SK-N-SH (cell line): Measurements from ENCODE around the gene CDH4. TPM values are rescaled to one million over a fixed set of nuclear protein-coding genes. Genes with fewer than 3 reads are reported as not detected.

Experiments
- CTCF ChIA-PET: fragments of 300-600, 350-600 bp; formaldehyde crosslinking; extraction: SDS; loops from one replicate; lab custom pipeline; 2021; lab: Yijun Ruan, JAX
- POLR2A ChIA-PET: fragments of 350-600 bp; sonication (Branson Sonifier 250); formaldehyde crosslinking; extraction: SDS; loops from one replicate; lab custom pipeline; 2020; ENCODE audit warnings: antibody characterized with exemption, inconsistent platforms; lab: Yijun Ruan, JAX
- DNase-seq: peaks from one replicate; pipeline ENCODE4 v3.0.0; 2012
- H2AFZ ChIP-seq: fragments of 200-600 bp; sonication (generic); 2 replicates; pipeline ENCODE4 v1.8.1; 2016; ENCODE audit warnings: antibody characterized with exemption, mild to moderate bottlenecking, low read depth
- H3F3A ChIP-seq: fragments of 200-600 bp; sonication (generic); replicated peaks from 2 replicates; pipeline ENCODE3; 2016; ENCODE audit warnings: antibody characterized with exemption, mild to moderate bottlenecking; ENCODE audit not compliant: insufficient read depth
- H3K27ac ChIP-seq, 2 experiments: fragments of 200-500 bp in 1 of 2; fragments of 200-600 bp in 1 of 2; sonication (Bioruptor generic) in 1 of 2; sonication (generic), shearing (Covaris generic) in 1 of 2; 2 replicates each; pipeline versions ENCODE4 v1.5.1 to v1.6.1; 2014 to 2016; ENCODE audit warnings: low read depth in 2 of 2, inconsistent platforms in 1 of 2, low read length in 1 of 2, mild to moderate bottlenecking in 1 of 2, mixed read lengths in 1 of 2
- H3K27me3 ChIP-seq: fragments of 200-600 bp; sonication (generic), shearing (Covaris generic); 2 replicates; pipeline ENCODE4 v1.6.1; 2016; ENCODE audit warnings: mixed run types; ENCODE audit not compliant: insufficient read depth
- H3K36me3 ChIP-seq, 2 experiments: fragments of 200-500 bp in 1 of 2; fragments of 200-600 bp in 1 of 2; sonication (Bioruptor generic) in 1 of 2; sonication (generic) in 1 of 2; replicated peaks in 1 of 2; 2 replicates each; pipeline versions ENCODE3 to v1.5.1; 2014 to 2016; ENCODE audit warnings: low read length in 1 of 2, mild to moderate bottlenecking in 1 of 2; ENCODE audit not compliant: insufficient read depth in 2 of 2, control insufficient read depth in 1 of 2
- H3K4me1 ChIP-seq, 2 experiments: fragments of 200-500 bp in 1 of 2; fragments of 200-600 bp in 1 of 2; sonication (Bioruptor generic) in 1 of 2; sonication (generic), shearing (Covaris generic) in 1 of 2; 2 replicates each; pipeline versions ENCODE4 v1.5.1 to v1.6.1; 2014 to 2016; ENCODE audit warnings: low read depth in 1 of 2, low read length in 1 of 2, mixed run types in 1 of 2; ENCODE audit not compliant: insufficient read depth in 2 of 2, control insufficient read depth in 1 of 2
- H3K4me2 ChIP-seq: fragments of 200-600 bp; sonication (generic), shearing (Covaris generic); 2 replicates; pipeline ENCODE4 v1.6.1; 2017; ENCODE audit warnings: mixed run types
- H3K4me3 ChIP-seq, 2 experiments: fragments of 200-500 bp in 1 of 2; fragments of 200-600 bp in 1 of 2; sonication (Bioruptor generic) in 1 of 2; sonication (generic), shearing (Covaris generic) in 1 of 2; 2 replicates each; pipeline versions ENCODE4 v1.5.1 to v1.8.1; 2014 to 2016; ENCODE audit warnings: low read depth in 2 of 2, inconsistent platforms in 1 of 2, low read length in 1 of 2, mild to moderate bottlenecking in 1 of 2, mixed read lengths in 1 of 2, moderate library complexity in 1 of 2
- H3K79me2 ChIP-seq: fragments of 200-600 bp; sonication (generic); 2 replicates; pipeline ENCODE4 v1.8.1; 2017; ENCODE audit warnings: mild to moderate bottlenecking; ENCODE audit not compliant: insufficient read depth
- H3K9ac ChIP-seq: fragments of 200-600 bp; sonication (generic); 2 replicates; pipeline ENCODE4 v1.6.1; 2017; ENCODE audit warnings: mixed run types
- H3K9me2 ChIP-seq: fragments of 200-600 bp; sonication (generic); 2 replicates; pipeline ENCODE4 v1.6.1; 2017; ENCODE audit warnings: mixed run types
- H3K9me3 ChIP-seq: fragments of 200-600 bp; sonication (generic); 2 replicates; pipeline ENCODE4 v1.6.1; 2017; ENCODE audit warnings: mixed run types, mild to moderate bottlenecking, moderate library complexity
- H4K20me1 ChIP-seq: fragments of 200-600 bp; sonication (generic); 2 replicates; pipeline ENCODE4 v1.6.1; 2017; ENCODE audit warnings: mild to moderate bottlenecking, mixed run types; ENCODE audit not compliant: insufficient read depth
- EZH2phosphoT487 ChIP-seq: fragments of 200-600 bp; sonication (generic); IDR thresholded peaks from 2 replicates; pipeline ENCODE4 v1.6.1; 2017; ENCODE audit warnings: low read depth, mixed run types, mild to moderate bottlenecking, antibody characterized with exemption, moderate library complexity, borderline replicate concordance
- GABPA ChIP-seq: IDR thresholded peaks from 2 replicates; pipeline ENCODE4 v1.4.0; 2012; ENCODE audit warnings: low read depth, mild to moderate bottlenecking
- MXI1 ChIP-seq: IDR thresholded peaks from 2 replicates; pipeline ENCODE4 v1.6.1; 2012; ENCODE audit warnings: mild to moderate bottlenecking, low read depth, low read length, improper control_type of control experiment
- NFIC ChIP-seq: IDR thresholded peaks from 2 replicates; pipeline ENCODE4 v1.4.0; 2012; ENCODE audit warnings: borderline replicate concordance
- PBX3 ChIP-seq: IDR thresholded peaks from 2 replicates; pipeline ENCODE4; 2012
- RAD21 ChIP-seq: IDR thresholded peaks from 2 replicates; pipeline ENCODE4 v1.6.1; 2012; ENCODE audit warnings: mild to moderate bottlenecking, low read length
- RCOR1 ChIP-seq: fragments of 150-350 bp; IDR thresholded peaks from 2 replicates; pipeline ENCODE4 v1.6.1; 2017; ENCODE audit warnings: antibody characterized with exemption, low read length
- RFX5 ChIP-seq: IDR thresholded peaks from 2 replicates; pipeline ENCODE4 v1.6.1; 2012; ENCODE audit warnings: mild to moderate bottlenecking, improper control_type of control experiment, low read length
- SIN3A ChIP-seq: IDR thresholded peaks from 2 replicates; pipeline ENCODE4 v1.6.1; 2012; ENCODE audit warnings: low read depth, mild to moderate bottlenecking, low read length, moderate library complexity, borderline replicate concordance
- TCF12 ChIP-seq: IDR thresholded peaks from 2 replicates; pipeline ENCODE4 v1.4.0; 2012
- YY1 ChIP-seq: IDR thresholded peaks from 2 replicates; pipeline ENCODE4 v1.4.0; 2012; ENCODE audit warnings: low read depth, mild to moderate bottlenecking
- WGBS: methylation state at CpG from one replicate; pipeline ENCODE4 v1.1.6; 2017; ENCODE audit warnings: low lambda C conversion rate; 5-methylcytosine and 5-hydroxymethylcytosine counted together
- polyA plus RNA-seq, 3 experiments: library from polyadenylated mRNA; depleted of rRNA; stranded (reverse); fragments of >200 nt; gene quantifications; 2 replicates each; pipeline ENCODE4 v1.2.3, GENCODE V29; 2012
- TF ChIP-seq, protein P1 (sequence below): fragments of 150-350 bp; IDR thresholded peaks from 2 replicates; pipeline ENCODE4 v1.6.1; 2016; ENCODE audit warnings: mild to moderate bottlenecking, low read depth, low read length
- TF ChIP-seq, protein P2 (sequence below): IDR thresholded peaks from 2 replicates; pipeline ENCODE4 v1.6.1; 2012; ENCODE audit warnings: mild to moderate bottlenecking, low read depth, low read length, moderate library complexity

The CDH4 gene
- polyA plus RNA-seq, 1 of the 3 experiments (the other 2 are of a cell fraction) = not detected

- CTCF ChIA-PET = interaction anchor here (1.5 kb wide), 1 partner anchor 21 kb away, joined by 6 read pairs; no protein-coding TSS in a partner anchor
- POLR2A ChIA-PET = no interaction called here
- no peak overlapping the region for H3K27ac ChIP-seq
Observed at GRCh38 chr20:61916318-61916891, 664.3 kb downstream of the CDH4 start.

More at GRCh38 chr20:61916318-61916891, 664.3 kb downstream of the CDH4 start:
- H3K9ac ChIP-seq = no peak overlapping the region
- no peak for TF ChIP-seq PBX3
- no peak for TF ChIP-seq RFX5
- TF ChIP-seq, protein P1, sequence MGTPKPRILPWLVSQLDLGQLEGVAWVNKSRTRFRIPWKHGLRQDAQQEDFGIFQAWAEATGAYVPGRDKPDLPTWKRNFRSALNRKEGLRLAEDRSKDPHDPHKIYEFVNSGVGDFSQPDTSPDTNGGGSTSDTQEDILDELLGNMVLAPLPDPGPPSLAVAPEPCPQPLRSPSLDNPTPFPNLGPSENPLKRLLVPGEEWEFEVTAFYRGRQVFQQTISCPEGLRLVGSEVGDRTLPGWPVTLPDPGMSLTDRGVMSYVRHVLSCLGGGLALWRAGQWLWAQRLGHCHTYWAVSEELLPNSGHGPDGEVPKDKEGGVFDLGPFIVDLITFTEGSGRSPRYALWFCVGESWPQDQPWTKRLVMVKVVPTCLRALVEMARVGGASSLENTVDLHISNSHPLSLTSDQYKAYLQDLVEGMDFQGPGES = no peak
- TF ChIP-seq RCOR1 = no peak
- no peak for TF ChIP-seq TCF12
- no peak for TF ChIP-seq RAD21
- TF ChIP-seq EZH2phosphoT487 = no peak
- no peak for TF ChIP-seq SIN3A
- TF ChIP-seq NFIC = no peak
- TF ChIP-seq, protein P2, sequence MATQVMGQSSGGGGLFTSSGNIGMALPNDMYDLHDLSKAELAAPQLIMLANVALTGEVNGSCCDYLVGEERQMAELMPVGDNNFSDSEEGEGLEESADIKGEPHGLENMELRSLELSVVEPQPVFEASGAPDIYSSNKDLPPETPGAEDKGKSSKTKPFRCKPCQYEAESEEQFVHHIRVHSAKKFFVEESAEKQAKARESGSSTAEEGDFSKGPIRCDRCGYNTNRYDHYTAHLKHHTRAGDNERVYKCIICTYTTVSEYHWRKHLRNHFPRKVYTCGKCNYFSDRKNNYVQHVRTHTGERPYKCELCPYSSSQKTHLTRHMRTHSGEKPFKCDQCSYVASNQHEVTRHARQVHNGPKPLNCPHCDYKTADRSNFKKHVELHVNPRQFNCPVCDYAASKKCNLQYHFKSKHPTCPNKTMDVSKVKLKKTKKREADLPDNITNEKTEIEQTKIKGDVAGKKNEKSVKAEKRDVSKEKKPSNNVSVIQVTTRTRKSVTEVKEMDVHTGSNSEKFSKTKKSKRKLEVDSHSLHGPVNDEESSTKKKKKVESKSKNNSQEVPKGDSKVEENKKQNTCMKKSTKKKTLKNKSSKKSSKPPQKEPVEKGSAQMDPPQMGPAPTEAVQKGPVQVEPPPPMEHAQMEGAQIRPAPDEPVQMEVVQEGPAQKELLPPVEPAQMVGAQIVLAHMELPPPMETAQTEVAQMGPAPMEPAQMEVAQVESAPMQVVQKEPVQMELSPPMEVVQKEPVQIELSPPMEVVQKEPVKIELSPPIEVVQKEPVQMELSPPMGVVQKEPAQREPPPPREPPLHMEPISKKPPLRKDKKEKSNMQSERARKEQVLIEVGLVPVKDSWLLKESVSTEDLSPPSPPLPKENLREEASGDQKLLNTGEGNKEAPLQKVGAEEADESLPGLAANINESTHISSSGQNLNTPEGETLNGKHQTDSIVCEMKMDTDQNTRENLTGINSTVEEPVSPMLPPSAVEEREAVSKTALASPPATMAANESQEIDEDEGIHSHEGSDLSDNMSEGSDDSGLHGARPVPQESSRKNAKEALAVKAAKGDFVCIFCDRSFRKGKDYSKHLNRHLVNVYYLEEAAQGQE = no peak
- no peak for TF ChIP-seq YY1
- no peak for TF ChIP-seq GABPA
- no peak for TF ChIP-seq MXI1
- H3K4me3 ChIP-seq = no peak overlapping the region
- H3K36me3 ChIP-seq = no peaks in the 10 kb centered on the region
- H4K20me1 ChIP-seq = no peaks in the 10 kb centered on the region
- no peaks in the 10 kb centered on the region for H3F3A ChIP-seq
- H3K9me3 ChIP-seq = no peaks in the 10 kb centered on the region
- no peaks in the 10 kb centered on the region for H3K79me2 ChIP-seq
- H2AFZ ChIP-seq = no peak overlapping the region
- WGBS = 33% methylated on average over 6 of the region's 6 CpGs
- no peak overlapping the region for H3K4me2 ChIP-seq
- H3K9me2 ChIP-seq = no peaks in the 10 kb centered on the region
- H3K4me1 ChIP-seq = no peaks in the 10 kb centered on the region
- H3K27me3 ChIP-seq = no peaks in the 10 kb centered on the region
- no peak for DNase-seq
